SKM-1 (cell line): ENCODE results near the gene CPA5.

Experiments used
- DNase-seq: peaks from one replicate; lab custom pipeline; 2025; ENCODE audit not compliant: unreplicated experiment; lab: John Stamatoyannopoulos, UW

The CPA5 gene

GRCh38 chr7:130332259-130333053 is 12.2 kb upstream of the CPA5 start:
- no peak for DNase-seq

GRCh38 chr7:130333832-130334231 is 10.8 kb upstream of the CPA5 start:
- no peak for DNase-seq

GRCh38 chr7:130334274-130334673 is 10.3 kb upstream of the CPA5 start:
- no peak for DNase-seq

GRCh38 chr7:130337410-130337971 is 7.1 kb upstream of the CPA5 start:
- DNase-seq = no peak

GRCh38 chr7:130338233-130338632 is 6.4 kb upstream of the CPA5 start:
- DNase-seq = no peak

- DNase-seq = no peak
Observed at GRCh38 chr7:130341882-130342281, 2.7 kb upstream of the CPA5 start.

GRCh38 chr7:130342701-130343380 is 1.8 kb upstream of the CPA5 start:
- DNase-seq = no peak

GRCh38 chr7:130345136-130345535 is 520 bp downstream of the CPA5 start:
- no peak for DNase-seq

- no peak for DNase-seq
Observed at GRCh38 chr7:130345725-130346124, 1.1 kb downstream of the CPA5 start.

GRCh38 chr7:130346177-130346905 is 1.7 kb downstream of the CPA5 start:
- no peak for DNase-seq

- no peak for DNase-seq
Observed at GRCh38 chr7:130346941-130347340, 2.3 kb downstream of the CPA5 start.

GRCh38 chr7:130349911-130350782 is 5.5 kb downstream of the CPA5 start:
- DNase-seq = peak; percentile 12

GRCh38 chr7:130350945-130351790 is 6.6 kb downstream of the CPA5 start:
- no peak for DNase-seq

GRCh38 chr7:130351791-130352090 is 7.1 kb downstream of the CPA5 start:
- no peak for DNase-seq

GRCh38 chr7:130352194-130353074 is 7.8 kb downstream of the CPA5 start:
- DNase-seq = no peak

- no peak for DNase-seq
Observed at GRCh38 chr7:130353196-130353595, 8.6 kb downstream of the CPA5 start.

GRCh38 chr7:130356121-130356875 is 11.7 kb downstream of the CPA5 start:
- DNase-seq = no peak
